GM12892 (cell line): ENCODE results near the gene DPF3.

ENCODE experiments used
- DNase-seq: peaks from one replicate; pipeline ENCODE4 v3.0.0; 2011; ENCODE audit not compliant: insufficient read length
- FAIRE-seq: peaks from 2 replicates; lab custom pipeline; 2011; peaks lifted over from hg19 to GRCh38; lab: Jason Lieb, UNC
- POLR2A ChIP-seq: IDR thresholded peaks from 2 replicates; pipeline ENCODE4 v1.6.1; 2011; ENCODE audit warnings: low read depth, low read length, control low read depth
- POLR2AphosphoS5 ChIP-seq: IDR thresholded peaks from 2 replicates; pipeline ENCODE4 v1.6.1; 2011; ENCODE audit warnings: low read depth, low read length, control low read depth
- TAF1 ChIP-seq: IDR thresholded peaks from 2 replicates; pipeline ENCODE4 v1.6.1; 2011; ENCODE audit warnings: low read depth, mild to moderate bottlenecking, control low read depth, low read length, borderline replicate concordance

Gene DPF3

DNA sequence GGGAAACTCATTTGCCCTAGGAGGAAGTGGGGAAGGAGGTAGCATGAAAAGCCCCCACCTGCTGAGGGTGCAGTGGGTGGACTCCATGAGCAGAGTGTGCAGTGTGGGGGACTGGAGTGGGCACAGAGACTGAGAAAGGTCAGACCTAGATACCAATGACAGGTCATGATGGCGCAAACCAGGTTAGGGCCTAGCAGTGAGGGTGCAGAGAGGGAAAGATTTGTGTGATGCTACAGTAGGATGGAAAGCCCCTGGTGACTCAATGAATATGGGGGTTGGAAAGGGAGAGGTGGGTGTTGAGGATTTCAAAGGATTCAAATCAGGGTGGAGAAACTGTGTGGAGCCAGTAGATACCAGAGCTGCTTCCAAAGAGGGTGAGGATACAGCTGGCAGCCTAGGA, 319.2 kb downstream of the DPF3 start:
- FAIRE-seq (no peak), DNase-seq (no peak)
- no peak for TF ChIP-seq TAF1
- TF ChIP-seq POLR2AphosphoS5 = no peak
- no peak for TF ChIP-seq POLR2A

DNA sequence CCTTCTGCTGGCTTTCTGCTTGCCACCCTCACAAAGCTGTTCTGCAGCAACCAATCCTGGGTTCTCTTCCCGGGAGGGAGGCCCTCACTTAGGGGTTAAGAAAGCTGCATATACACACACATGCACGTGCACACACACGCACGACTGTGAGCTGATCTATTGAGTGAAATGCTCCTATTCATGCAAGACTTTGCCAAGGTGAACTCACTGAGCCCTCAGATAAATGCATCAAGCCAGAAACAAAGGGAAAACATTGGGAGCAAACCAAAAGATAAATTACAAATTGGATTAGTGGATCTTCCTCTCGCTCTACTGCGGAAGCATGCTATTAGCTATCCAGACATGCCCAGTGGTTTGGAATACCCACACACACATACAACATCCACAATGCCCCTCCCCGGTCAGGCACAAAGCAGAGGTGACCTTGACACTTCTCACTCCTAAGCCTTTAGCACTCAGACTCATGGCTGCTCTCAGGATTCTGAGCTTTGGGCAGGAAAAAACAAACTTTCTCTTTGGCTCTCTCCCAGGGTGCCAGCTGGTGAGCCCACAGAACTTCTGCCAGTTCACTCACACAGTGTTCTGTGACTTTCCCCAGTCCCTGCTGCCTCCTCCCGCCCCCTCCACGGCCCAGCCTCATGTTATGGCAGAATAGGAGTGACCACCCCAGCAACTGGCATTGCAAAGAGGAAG, 320.0 kb downstream of the DPF3 start:
- FAIRE-seq = no peak
- no peak for DNase-seq
- no peak for TF ChIP-seq POLR2A
- no peak for TF ChIP-seq POLR2AphosphoS5
- TF ChIP-seq TAF1 = no peak
